H1 (cell line): ENCODE measurements around the gene TSEN54. TPM values are rescaled to one million over a fixed set of nuclear protein-coding genes. Genes with fewer than 3 reads are reported as not detected.

Experiments used
- CTCF ChIA-PET: fragments of 300-600 bp; sonication (Branson Sonifier 250); formaldehyde crosslinking; loops from one replicate; lab custom pipeline; 2021; ENCODE audit not compliant: partially characterized antibody; lab: Charles Lee
- POLR2A ChIA-PET: fragments of 300-600 bp; sonication (Branson Sonifier 250); formaldehyde crosslinking; loops from one replicate; lab custom pipeline; 2021; ENCODE audit warnings: inconsistent platforms; ENCODE audit not compliant: partially characterized antibody; lab: Charles Lee
- DNase-seq, 2 experiments: peaks; one replicate each; pipeline versions ENCODE4 v3.0.0 to v3.0.0-alpha.2; 2010 to 2022; ENCODE audit warnings: low spot score in 2 of 2, low read depth in 1 of 2, mixed read lengths in 1 of 2
- FAIRE-seq: peaks from 2 replicates; lab custom pipeline; 2011; peaks lifted over from hg19 to GRCh38; lab: Jason Lieb, UNC
- H2AFZ ChIP-seq: 2 replicates; pipeline ENCODE4 v1.8.1; 2012; ENCODE audit warnings: low read length, inconsistent platforms
- H2AK5ac ChIP-seq: 2 replicates; pipeline ENCODE4 v1.6.1; 2013; ENCODE audit warnings: low read depth, low read length
- H2BK120ac ChIP-seq: replicated peaks from 2 replicates; pipeline ENCODE3; 2013; ENCODE audit warnings: low read depth, low read length, inconsistent platforms
- H2BK12ac ChIP-seq: 2 replicates; pipeline ENCODE4 v1.6.1; 2013; ENCODE audit warnings: low read depth, low read length
- H2BK15ac ChIP-seq: 2 replicates; pipeline ENCODE4 v1.6.1; 2013; ENCODE audit warnings: low read length
- H2BK20ac ChIP-seq: 2 replicates; pipeline ENCODE4 v1.6.1; 2013; ENCODE audit warnings: low read length
- H2BK5ac ChIP-seq: 2 replicates; pipeline ENCODE4 v1.6.1; 2013; ENCODE audit warnings: low read depth, low read length
- H3K14ac ChIP-seq: 2 replicates; pipeline ENCODE4 v1.6.1; 2013; ENCODE audit warnings: inconsistent platforms; ENCODE audit not compliant: insufficient read length
- H3K18ac ChIP-seq: 2 replicates; pipeline ENCODE4 v1.6.1; 2013; ENCODE audit warnings: low read length; ENCODE audit errors: extremely low read depth
- H3K23ac ChIP-seq: 2 replicates; pipeline ENCODE4 v1.6.1; 2013; ENCODE audit warnings: inconsistent platforms; ENCODE audit not compliant: insufficient read length
- H3K23me2 ChIP-seq: 2 replicates; pipeline ENCODE4 v1.6.1; 2013; ENCODE audit warnings: low read depth, low read length
- H3K27ac ChIP-seq: 2 replicates; pipeline ENCODE4 v1.6.1; 2011; ENCODE audit warnings: low read depth, low read length, inconsistent platforms
- H3K27me3 ChIP-seq, 4 experiments: replicated peaks in 1 of 4; 1 replicate in 1 of 4; 2 replicates in 3 of 4; pipeline versions ENCODE4 v1.6.1 to v1.8.1; 2011 to 2013; ENCODE audit warnings: low read length in 3 of 4, mild to moderate bottlenecking in 3 of 4, inconsistent platforms in 2 of 4, mixed read lengths in 2 of 4, moderate library complexity in 1 of 4; ENCODE audit not compliant: control insufficient read depth in 3 of 4, insufficient read depth in 3 of 4; ENCODE audit errors: extremely low read depth in 1 of 4
- H3K36me3 ChIP-seq, 4 experiments: 2 replicates each; pipeline versions ENCODE4 v1.6.1 to v1.8.1; 2011 to 2013; ENCODE audit warnings: mild to moderate bottlenecking in 4 of 4, low read length in 3 of 4, moderate library complexity in 2 of 4, control low read depth in 1 of 4, inconsistent platforms in 1 of 4; ENCODE audit not compliant: insufficient read depth in 4 of 4, control insufficient read depth in 2 of 4
- H3K4ac ChIP-seq: replicated peaks from 2 replicates; pipeline ENCODE3; 2013; ENCODE audit warnings: low read length, low read depth, mixed read lengths, inconsistent platforms; ENCODE audit not compliant: insufficient read length
- H3K4me1 ChIP-seq, 4 experiments: replicated peaks in 1 of 4; 1 replicate in 1 of 4; 2 replicates in 3 of 4; pipeline versions ENCODE4 v1.6.1 to v1.8.1; 2011 to 2013; ENCODE audit warnings: low read length in 3 of 4, inconsistent platforms in 2 of 4, mixed read lengths in 1 of 4; ENCODE audit not compliant: insufficient read depth in 4 of 4, control insufficient read depth in 3 of 4
- H3K4me2 ChIP-seq, 2 experiments: 2 replicates each; pipeline versions ENCODE4 v1.6.1 to v1.8.1; 2011 to 2013; ENCODE audit warnings: low read depth in 2 of 2, low read length in 2 of 2, control low read depth in 1 of 2, inconsistent platforms in 1 of 2, mild to moderate bottlenecking in 1 of 2; ENCODE audit not compliant: insufficient read depth in 1 of 2
- H3K4me3 ChIP-seq, 4 experiments: fragments of 200-600, 300-600 bp in 1 of 4; sonication (generic), shearing (Covaris generic), sonication (Bioruptor Twin) in 1 of 4; 2 replicates each; pipeline versions ENCODE4 v1.5.1 to v1.8.1; 2011 to 2016; ENCODE audit warnings: low read length in 4 of 4, low read depth in 3 of 4, control low read depth in 2 of 4, inconsistent platforms in 2 of 4, mild to moderate bottlenecking in 2 of 4, mixed read lengths in 1 of 4, moderate library complexity in 1 of 4; ENCODE audit not compliant: insufficient read depth in 2 of 4; ENCODE audit errors: extremely low read depth in 1 of 4
- H3K56ac ChIP-seq: replicated peaks from 2 replicates; pipeline ENCODE3; 2013; ENCODE audit warnings: low read depth, mild to moderate bottlenecking, mixed read lengths, low read length, inconsistent platforms; ENCODE audit not compliant: insufficient read length
- H3K79me1 ChIP-seq: 2 replicates; pipeline ENCODE4 v1.6.1; 2013; ENCODE audit warnings: low read depth, low read length, control low read depth
- H3K79me2 ChIP-seq, 2 experiments: 2 replicates each; pipeline versions ENCODE4 v1.6.1 to v1.8.1; 2012 to 2013; ENCODE audit warnings: low read length in 2 of 2, mild to moderate bottlenecking in 2 of 2, inconsistent platforms in 1 of 2; ENCODE audit not compliant: insufficient read depth in 2 of 2, control insufficient read depth in 1 of 2
- H3K9ac ChIP-seq, 4 experiments: replicated peaks in 1 of 4; 1 replicate in 1 of 4; 2 replicates in 3 of 4; pipeline versions ENCODE4 v1.6.1 to v1.8.1; 2011 to 2013; ENCODE audit warnings: low read depth in 3 of 4, low read length in 3 of 4, control low read depth in 2 of 4, mild to moderate bottlenecking in 2 of 4, moderate library complexity in 2 of 4, inconsistent platforms in 1 of 4; ENCODE audit errors: extremely low read depth in 1 of 4
- H3K9me3 ChIP-seq, 2 experiments: 2 replicates each; pipeline versions ENCODE4 v1.6.1 to v1.8.1; 2012 to 2013; ENCODE audit warnings: mild to moderate bottlenecking in 2 of 2, moderate library complexity in 2 of 2, control low read depth in 1 of 2, inconsistent platforms in 1 of 2, low read depth in 1 of 2, low read length in 1 of 2, mixed read lengths in 1 of 2; ENCODE audit not compliant: insufficient read depth in 2 of 2
- H4K20me1 ChIP-seq, 2 experiments: replicated peaks in 1 of 2; 2 replicates each; pipeline versions ENCODE3 to v1.8.1; 2011 to 2013; ENCODE audit warnings: inconsistent platforms in 2 of 2, low read length in 2 of 2, mild to moderate bottlenecking in 1 of 2; ENCODE audit not compliant: insufficient read depth in 2 of 2, control insufficient read depth in 1 of 2
- H4K5ac ChIP-seq: 2 replicates; pipeline ENCODE4 v1.6.1; 2013; ENCODE audit warnings: low read length, low read depth, mixed read lengths, inconsistent platforms; ENCODE audit not compliant: insufficient read length
- H4K8ac ChIP-seq: 2 replicates; pipeline ENCODE4 v1.8.0; 2013; ENCODE audit warnings: mild to moderate bottlenecking, moderate library complexity, low read length, inconsistent platforms; ENCODE audit not compliant: insufficient read depth; ENCODE audit errors: extremely low read depth
- H4K91ac ChIP-seq: replicated peaks from 2 replicates; pipeline ENCODE3; 2013; ENCODE audit warnings: low read length, mixed read lengths, inconsistent platforms; ENCODE audit not compliant: insufficient read length
- RAD21 ChIP-seq, 2 experiments: IDR thresholded peaks in 1 of 2; conservative IDR thresholded peaks in 1 of 2; 2 replicates each; pipeline ENCODE4 v1.6.1; 2011; ENCODE audit warnings: low read depth in 2 of 2, low read length in 2 of 2, improper control_type of control experiment in 1 of 2, inconsistent platforms in 1 of 2, mild to moderate bottlenecking in 1 of 2, moderate library complexity in 1 of 2
- SIN3A ChIP-seq, 2 experiments: IDR thresholded peaks in 1 of 2; conservative IDR thresholded peaks in 1 of 2; 2 replicates each; pipeline ENCODE4 v1.6.1; 2011 to 2012; ENCODE audit warnings: low read length in 2 of 2, improper control_type of control experiment in 1 of 2, low read depth in 1 of 2, mild to moderate bottlenecking in 1 of 2
- WGBS, 2 experiments: shearing (Covaris generic) in 1 of 2; methylation state at CpG; one replicate each; pipeline versions ENCODE4 v1.1.6 to v1.1.7; 2013 to 2015; ENCODE audit warnings: low lambda C conversion rate in 2 of 2, mixed read lengths in 2 of 2, inconsistent platforms in 1 of 2, low coverage in 1 of 2, missing lambda C conversion rate in 1 of 2; ENCODE audit not compliant: insufficient replicate concordance in 2 of 2, insufficient coverage in 1 of 2, insufficient read length in 1 of 2; ENCODE audit errors: extremely low coverage in 1 of 2, missing lambda C conversion rate in 1 of 2; 5-methylcytosine and 5-hydroxymethylcytosine counted together
- polyA plus RNA-seq, 7 experiments: library from polyadenylated mRNA; depleted of rRNA in 3 of 7; stranded (reverse) in 5 of 7; unstranded in 2 of 7; fragments of >200 nt in 5 of 7; fragments of 200-250 nt in 2 of 7; gene quantifications; 1 replicate in 5 of 7; 2 replicates in 1 of 7; 4 replicates in 1 of 7; pipeline versions ENCODE4 v1.2.1 to v1.2.3, GENCODE V29; 2011 to 2013; ENCODE audit warnings: missing spikeins in 2 of 7, mixed read lengths in 2 of 7
- total RNA-seq: library from RNA; stranded (reverse); fragmentation: NEBNext Ultra II Directional; extraction: Animal tissue kit (Norgen Biotek cat#: 25700); gene quantifications from 2 replicates; pipeline ENCODE4 v1.2.1, GENCODE V29; 2021

The TSEN54 gene
- total and polyA plus RNA-seq, 2 of the 8 experiments (the other 6 are each of a cell fraction or from before 2014, with no cell fraction given) = 43.6 to 60.3 TPM

DNA sequence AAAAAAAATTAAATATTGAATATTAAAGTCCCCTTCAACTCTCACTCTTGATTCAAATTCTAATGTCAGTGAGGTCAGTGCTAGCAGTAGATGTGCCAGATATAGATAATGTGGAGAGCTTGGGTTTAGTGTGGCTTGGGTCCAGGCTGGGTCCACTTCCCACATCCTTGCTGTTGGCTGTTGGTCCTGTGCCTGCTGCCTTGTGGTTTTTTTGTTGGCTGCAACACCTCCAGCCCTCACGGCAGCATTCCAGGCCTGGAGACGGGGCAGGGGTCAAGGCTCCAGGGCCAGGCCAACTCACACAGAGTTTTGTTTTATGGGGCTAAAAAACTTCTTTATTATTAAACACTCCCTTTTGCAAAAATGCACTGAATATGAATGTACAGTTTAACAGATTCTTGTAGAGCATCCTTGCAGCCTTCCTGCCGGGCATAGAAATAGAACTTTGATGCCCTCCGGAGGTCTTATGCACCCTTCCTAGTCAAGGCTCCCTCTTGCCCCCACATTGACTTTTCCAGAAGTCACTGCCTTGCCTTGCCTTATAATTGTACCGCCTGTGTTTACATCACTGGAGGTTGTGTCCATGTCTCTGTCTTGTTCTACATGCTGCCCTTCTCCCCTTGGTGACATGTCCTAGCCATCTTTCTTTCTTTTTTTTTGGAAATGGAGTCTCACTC is 45.7 kb downstream of the TSEN54 start:
- Histone ChIP-seq H2AFZ (no peak overlapping the region), H3K36me3 (peaks cover 3 to 15% (median 10%) of the 10 kb centered on the region in 4 experiments), H3K27me3 (no peaks in the 10 kb centered on the region), H3K27ac (no peak overlapping the region), H2BK15ac (no peak overlapping the region), H3K9ac (no peak overlapping the region), H3K4me2 (no peak overlapping the region), H3K79me2 (no peaks in the 10 kb centered on the region), H3K14ac (no peak overlapping the region), H4K20me1 (peaks cover 0 to 10% of the 10 kb centered on the region in 2 experiments), H3K79me1 (no peaks in the 10 kb centered on the region), H2BK20ac (no peak overlapping the region), H2BK5ac (no peak overlapping the region), H2BK120ac (no peak overlapping the region), H4K8ac (no peak overlapping the region), H3K23me2 (no peaks in the 10 kb centered on the region), H3K56ac (no peak overlapping the region), H2AK5ac (no peak overlapping the region), H2BK12ac (no peak overlapping the region), H3K4me1 (peaks cover 0 to 13% (median 5%) of the 10 kb centered on the region in 4 experiments; a peak in 4 of 7 replicates), H3K4ac (no peak overlapping the region), H3K4me3 (no peak overlapping the region), H3K18ac (no peak overlapping the region), H4K91ac (no peak overlapping the region), H3K9me3 (no peaks in the 10 kb centered on the region), H4K5ac (no peak overlapping the region), H3K23ac (no peak overlapping the region)
- DNase-seq = no peak
- no peak for TF ChIP-seq SIN3A (conservative IDR thresholded peaks at IDR 0.05 in 1 of 2, IDR thresholded peaks at IDR 0.05 in 1 of 2; ENCODE audit: low read depth in 1 of 2, low read length in 2 of 2)
- peak in 1 of 2 experiments; percentile 23; a peak in 1 of 4 replicates for TF ChIP-seq RAD21 (IDR thresholded peaks at IDR 0.05 in 1 of 2, conservative IDR thresholded peaks at IDR 0.05 in 1 of 2; ENCODE audit: low read depth in 2 of 2, low read length in 2 of 2)
- CTCF ChIA-PET = interaction anchor here (0.7 to 1.5 kb wide), 3 partner anchors 19 to 201 kb away, joined by 3 to 5 read pairs (median 3); no protein-coding TSS in a partner anchor
- 90% methylated on average over 5 of the region's 5 CpGs; no CpG with 5 or more reads in 1 of the 2 experiments for WGBS, 2 experiments
- POLR2A ChIA-PET = no interaction called here
- no peak for FAIRE-seq
